SU-DHL-6 (cell line): ENCODE data around the gene EFCAB6.

ENCODE experiments used
- H2AFZ ChIP-seq: fragments of 200-600 bp; sonication (generic); 2 replicates; pipeline ENCODE4 v1.6.1; 2014; ENCODE audit warnings: low read depth, mild to moderate bottlenecking, moderate library complexity, mixed read lengths, antibody characterized with exemption, low read length; ENCODE audit not compliant: severe bottlenecking
- H3F3A ChIP-seq: fragments of 200-600 bp; shearing (Covaris generic); 2 replicates; pipeline ENCODE4 v1.6.0; 2016; ENCODE audit warnings: antibody characterized with exemption, mild to moderate bottlenecking; ENCODE audit not compliant: insufficient read depth
- H3K27ac ChIP-seq: fragments of 200-600 bp; sonication (generic); 2 replicates; pipeline ENCODE4 v1.5.1; 2016; ENCODE audit warnings: low read depth, mild to moderate bottlenecking, low read length, moderate library complexity, mixed read lengths
- H3K27me3 ChIP-seq: fragments of 200-600 bp; sonication (generic), shearing (Covaris generic); 2 replicates; pipeline ENCODE4 v1.6.0; 2014; ENCODE audit warnings: mild to moderate bottlenecking, low read length
- H3K36me3 ChIP-seq: fragments of 200-600 bp; sonication (generic); 2 replicates; pipeline ENCODE4 v1.6.1; 2014; ENCODE audit warnings: mild to moderate bottlenecking, low read length, mixed read lengths
- H3K4me2 ChIP-seq: fragments of 300-600, 200-600 bp; shearing (Covaris generic), sonication (generic); 2 replicates; pipeline ENCODE4 v1.6.0; 2014; ENCODE audit warnings: low read length, low read depth, mild to moderate bottlenecking; ENCODE audit not compliant: poor library complexity, severe bottlenecking
- H3K4me3 ChIP-seq: fragments of 200-600 bp; sonication (generic); 2 replicates; pipeline ENCODE4 v1.5.1; 2014; ENCODE audit warnings: antibody characterized with exemption, low read length, mild to moderate bottlenecking, mixed read lengths; ENCODE audit not compliant: insufficient read depth, poor library complexity, severe bottlenecking
- H3K79me2 ChIP-seq: fragments of 200-600 bp; sonication (generic); 2 replicates; pipeline ENCODE4 v1.6.1; 2014; ENCODE audit warnings: mild to moderate bottlenecking, low read length, moderate library complexity; ENCODE audit not compliant: insufficient read depth
- H3K9ac ChIP-seq: fragments of 200-600 bp; sonication (generic); 2 replicates; pipeline ENCODE4 v1.7.0; 2014; ENCODE audit warnings: mild to moderate bottlenecking, low read length
- H3K9me2 ChIP-seq: fragments of 200-600 bp; sonication (generic); replicated peaks from 2 replicates; pipeline ENCODE4 v1.6.1; 2014; ENCODE audit warnings: low read length; ENCODE audit not compliant: insufficient read depth
- H3K9me3 ChIP-seq: fragments of 200-600 bp; sonication (generic); 2 replicates; pipeline ENCODE4 v1.6.1; 2014; ENCODE audit warnings: low read length, mixed read lengths; ENCODE audit not compliant: insufficient read depth
- H4K20me1 ChIP-seq: fragments of 200-600 bp; sonication (generic); 2 replicates; pipeline ENCODE4 v1.6.1; 2014; ENCODE audit warnings: low read depth, mild to moderate bottlenecking, antibody characterized with exemption, low read length, moderate library complexity, mixed read lengths
- EZH2phosphoT487 ChIP-seq: fragments of 200-600 bp; sonication (generic), shearing (Covaris generic); conservative IDR thresholded peaks from 2 replicates; pipeline ENCODE4 v1.6.1; 2018; ENCODE audit warnings: mild to moderate bottlenecking, antibody characterized with exemption, low read length, moderate library complexity, mixed read lengths
- TF ChIP-seq, protein P1 (sequence below): fragments of 200-600 bp; sonication (generic); IDR thresholded peaks from one replicate; pipeline ENCODE4 v1.5.1; 2017; ENCODE audit warnings: antibody characterized with exemption, mild to moderate bottlenecking, low read length, moderate library complexity; ENCODE audit not compliant: insufficient read depth, poor library complexity, severe bottlenecking

The EFCAB6 gene

GRCh38 chr22:43838571-43839307 lies 26.6 kb upstream of the EFCAB6 start:
- Histone ChIP-seq H3K4me3 (no peak overlapping the region), H3K9me2 (no peaks in the 10 kb centered on the region), H3K9me3 (no peaks in the 10 kb centered on the region), H3K27ac (no peak overlapping the region), H3K9ac (no peak overlapping the region), H3K27me3 (no peaks in the 10 kb centered on the region), H3K79me2 (no peaks in the 10 kb centered on the region), H4K20me1 (no peaks in the 10 kb centered on the region), H3F3A (no peaks in the 10 kb centered on the region), H3K4me2 (no peak overlapping the region), H2AFZ (no peak overlapping the region), H3K36me3 (no peaks in the 10 kb centered on the region)
- TF ChIP-seq, protein P1, sequence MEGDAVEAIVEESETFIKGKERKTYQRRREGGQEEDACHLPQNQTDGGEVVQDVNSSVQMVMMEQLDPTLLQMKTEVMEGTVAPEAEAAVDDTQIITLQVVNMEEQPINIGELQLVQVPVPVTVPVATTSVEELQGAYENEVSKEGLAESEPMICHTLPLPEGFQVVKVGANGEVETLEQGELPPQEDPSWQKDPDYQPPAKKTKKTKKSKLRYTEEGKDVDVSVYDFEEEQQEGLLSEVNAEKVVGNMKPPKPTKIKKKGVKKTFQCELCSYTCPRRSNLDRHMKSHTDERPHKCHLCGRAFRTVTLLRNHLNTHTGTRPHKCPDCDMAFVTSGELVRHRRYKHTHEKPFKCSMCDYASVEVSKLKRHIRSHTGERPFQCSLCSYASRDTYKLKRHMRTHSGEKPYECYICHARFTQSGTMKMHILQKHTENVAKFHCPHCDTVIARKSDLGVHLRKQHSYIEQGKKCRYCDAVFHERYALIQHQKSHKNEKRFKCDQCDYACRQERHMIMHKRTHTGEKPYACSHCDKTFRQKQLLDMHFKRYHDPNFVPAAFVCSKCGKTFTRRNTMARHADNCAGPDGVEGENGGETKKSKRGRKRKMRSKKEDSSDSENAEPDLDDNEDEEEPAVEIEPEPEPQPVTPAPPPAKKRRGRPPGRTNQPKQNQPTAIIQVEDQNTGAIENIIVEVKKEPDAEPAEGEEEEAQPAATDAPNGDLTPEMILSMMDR: no peak
- TF ChIP-seq EZH2phosphoT487: no peak

DNA sequence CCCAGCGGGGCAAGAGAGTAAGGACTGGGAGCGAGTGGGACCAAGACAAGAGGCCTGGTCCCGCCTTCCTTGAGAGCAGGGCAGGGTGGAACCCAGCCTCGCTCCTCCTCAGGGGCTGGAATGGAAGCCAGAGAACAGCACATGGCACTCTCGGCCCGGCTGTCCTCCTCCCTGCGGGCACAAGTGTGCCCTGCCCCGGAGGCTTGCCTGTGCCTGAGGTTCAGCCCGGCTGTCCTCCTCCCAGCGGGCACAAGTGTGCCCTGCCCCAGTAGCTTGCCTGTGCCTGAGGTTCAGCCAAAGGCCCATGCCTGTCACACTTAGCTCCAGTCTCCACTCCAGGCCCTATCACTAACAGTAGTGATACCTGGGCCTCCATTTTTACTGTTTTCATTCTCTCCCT lies 26.1 kb upstream of the EFCAB6 start:
- Histone ChIP-seq H3K36me3 (no peaks in the 10 kb centered on the region), H3K4me3 (no peak overlapping the region)
- TF ChIP-seq EZH2phosphoT487: no peak
- TF ChIP-seq, protein P1: no peak

GRCh38 chr22:43837666-43838065 lies 25.6 kb upstream of the EFCAB6 start:
- no peaks in the 10 kb centered on the region for H3K9me2 ChIP-seq
- no peaks in the 10 kb centered on the region for H3F3A ChIP-seq
- H3K4me3 ChIP-seq: no peak overlapping the region
- no peaks in the 10 kb centered on the region for H3K79me2 ChIP-seq
- no peak overlapping the region for H3K9ac ChIP-seq
- H3K27ac ChIP-seq: no peak overlapping the region
- no peaks in the 10 kb centered on the region for H3K27me3 ChIP-seq
- no peaks in the 10 kb centered on the region for H3K36me3 ChIP-seq
- no peak overlapping the region for H3K4me2 ChIP-seq
- H2AFZ ChIP-seq: no peak overlapping the region
- no peaks in the 10 kb centered on the region for H3K9me3 ChIP-seq
- no peak for TF ChIP-seq EZH2phosphoT487
- TF ChIP-seq, protein P1: no peak
- H4K20me1 ChIP-seq: no peaks in the 10 kb centered on the region

More for the DNA sequence above, 26.1 kb upstream of the EFCAB6 start:
- no peaks in the 10 kb centered on the region for H3F3A ChIP-seq
- no peak overlapping the region for H3K9ac ChIP-seq
- H2AFZ ChIP-seq: no peak overlapping the region
- H3K9me2 ChIP-seq: no peaks in the 10 kb centered on the region
- H3K27ac ChIP-seq: no peak overlapping the region
- no peaks in the 10 kb centered on the region for H3K9me3 ChIP-seq
- no peaks in the 10 kb centered on the region for H3K27me3 ChIP-seq
- no peaks in the 10 kb centered on the region for H4K20me1 ChIP-seq
- no peak overlapping the region for H3K4me2 ChIP-seq
- no peaks in the 10 kb centered on the region for H3K79me2 ChIP-seq
